ENCODE data around the gene AP1B1. TPM values are rescaled to one million over a fixed set of nuclear protein-coding genes. Genes with fewer than 3 reads are reported as not detected.
A peak's percentile ranks its signal among the peaks of the same experiment; 100 is the strongest.

AP1B1 gene
- polyA plus RNA-seq, 2 of the 4 experiments (the other 2 are of a cell fraction), result 22.5 to 27.0 TPM

DNA sequence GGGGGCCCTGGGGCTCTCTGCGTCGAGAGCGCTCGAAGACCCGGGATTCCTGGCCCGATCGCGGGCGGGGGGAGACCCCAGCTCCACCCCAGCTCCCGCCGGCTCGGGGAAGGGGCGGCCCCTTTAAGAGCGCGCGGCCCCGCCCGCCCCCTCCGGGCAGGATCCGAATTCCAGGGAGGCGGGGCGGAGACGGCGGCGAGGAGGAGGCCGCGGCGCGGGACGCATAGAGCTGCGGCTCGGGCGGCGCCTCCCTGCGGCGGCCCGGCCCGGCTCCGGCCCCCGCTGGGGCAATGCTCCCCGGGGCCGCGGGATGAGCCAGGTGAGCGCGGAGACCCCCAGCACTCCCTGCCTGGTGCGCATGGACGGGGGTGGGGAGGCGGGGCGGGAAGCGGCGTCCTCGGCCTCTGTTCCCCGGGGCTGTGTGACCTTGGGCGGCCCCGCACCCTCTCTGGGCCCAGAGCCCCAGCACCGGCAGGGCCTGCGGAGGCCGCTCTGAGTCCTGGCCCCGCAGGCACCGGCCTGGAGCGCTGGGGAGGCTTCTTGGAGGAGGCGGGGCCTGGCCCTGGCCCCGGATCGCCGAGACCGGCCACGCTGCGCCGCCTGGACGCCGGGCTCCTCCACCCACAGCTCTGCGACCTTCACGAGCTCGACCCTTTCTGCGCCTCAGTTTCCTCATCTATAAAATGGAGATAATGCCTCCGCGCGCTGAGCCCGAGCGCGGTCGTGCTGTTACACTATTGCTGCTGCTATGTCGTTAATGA, 81.4 kb downstream of the AP1B1 start:
- FAIRE-seq, result no peak
- peak; percentile 50 to 64 for DNase-seq (ENCODE audit: low read depth in 1 of 2, low spot score in 1 of 2)
- ATAC-seq, result peak; percentile 57 to 72
- Histone ChIP-seq H3K9me3 (no peaks in the 10 kb centered on the region), H3K4me2 (peak overlapping the region; percentile 94), H3K4me1 (peaks cover 50% of the 10 kb centered on the region), H3K27ac (peak overlapping the region; percentile 96 to 98), H3K4me3 (peak overlapping the region; percentile 80)
- WGBS (ENCODE audit: missing lambda C conversion rate), result 2% methylated on average over 17 of the region's 83 CpGs
- POLR2A ChIA-PET, result interaction anchor here (0.6 to 1.4 kb wide), 2 partner anchors 37 to 38 kb away, joined by 4 to 6 read pairs; partner anchors contain the start of gene EWSR1
- TF ChIP-seq JUN (IDR thresholded peaks at IDR 0.05) (peak; percentile 48 to 62; a peak in 2 of 5 replicates), PHF8 (IDR thresholded peaks at IDR 0.05; ENCODE audit: borderline replicate concordance, low read depth) (0 out of 2 replicates have a peak, but pooled peaks have one; percentile 26), HOXA7 (CRISPR knock-in tag; IDR thresholded peaks at IDR 0.05) (no peak), RARB (CRISPR knock-in tag; IDR thresholded peaks at IDR 0.05) (no peak), E2F6 (IDR thresholded peaks at IDR 0.05; ENCODE audit: borderline replicate concordance, low read depth) (no peak), CTCF (IDR thresholded peaks at IDR 0.05) (peak; percentile 22), SMC3 (IDR thresholded peaks at IDR 0.05) (no peak), ESRRA (IDR thresholded peaks at IDR 0.05; ENCODE audit: borderline replicate concordance, low read length) (0 out of 2 replicates have a peak, but pooled peaks have one; percentile 25), ZFP36 (IDR thresholded peaks at IDR 0.05; ENCODE audit: borderline replicate concordance, partially characterized antibody) (peak; percentile 90), POLR2A (IDR thresholded peaks at IDR 0.05; ENCODE audit: low read length) (peak; percentile 38)
- CTCF ChIA-PET, result interaction anchor here (0.6 to 5.6 kb wide), 13 partner anchors 10 to 59 kb away, joined by 3 to 40 read pairs (median 3); no protein-coding TSS in a partner anchor

GRCh38 chr22:29306175-29306834, 82.1 kb downstream of the AP1B1 start, which contains the start of gene GAS2L1:
GAS2L1 (plus strand) TSS chr22:29306650; CDS start chr22:29308106, 1,456 bp downstream.
- ChIA-PET POLR2A (interaction anchor here (1.4 kb wide), 1 partner anchor 38 kb away, joined by 4 read pairs; the partner anchor contains the start of gene EWSR1), CTCF (interaction anchor here (0.6 to 5.6 kb wide), 19 partner anchors 8 to 60 kb away, joined by 3 to 40 read pairs (median 4); no protein-coding TSS in a partner anchor)
- H3K4me1 ChIP-seq, result peaks cover 46% of the 10 kb centered on the region
- H3K4me3 ChIP-seq, result peak within 1 kb of the TSS; percentile 80
- ATAC-seq (peak; percentile 51 to 79), FAIRE-seq (no peak), DNase-seq (ENCODE audit: low read depth in 1 of 2, low spot score in 1 of 2) (peak; percentile 76 to 86)
- no peaks in the 10 kb centered on the region for H3K9me3 ChIP-seq
- TF ChIP-seq ZSCAN20 (CRISPR knock-in tag; IDR thresholded peaks at IDR 0.05) (no peak), PHF8 (IDR thresholded peaks at IDR 0.05; ENCODE audit: borderline replicate concordance, low read depth) (peak; percentile 18; the same call in 1 of the 2 replicates), HDAC2 (IDR thresholded peaks at IDR 0.05) (no peak), SMC3 (IDR thresholded peaks at IDR 0.05) (peak; percentile 20; the same call in 1 of the 3 replicates), CTCF (IDR thresholded peaks at IDR 0.05) (peak; percentile 26; the same call in 1 of the 3 replicates), RAD21 (conservative IDR thresholded peaks at IDR 0.05 in 1 of 2, IDR thresholded peaks at IDR 0.05 in 1 of 2) (peak in 1 of 2 experiments; percentile 43; a peak in 2 of 5 replicates)
- TF ChIP-seq, protein P1, sequence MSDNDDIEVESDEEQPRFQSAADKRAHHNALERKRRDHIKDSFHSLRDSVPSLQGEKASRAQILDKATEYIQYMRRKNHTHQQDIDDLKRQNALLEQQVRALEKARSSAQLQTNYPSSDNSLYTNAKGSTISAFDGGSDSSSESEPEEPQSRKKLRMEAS (IDR thresholded peaks at IDR 0.05), result peak; percentile 41
- peak within 1 kb of the TSS; percentile 94 for H3K4me2 ChIP-seq
- H3K27ac ChIP-seq, result peak within 1 kb of the TSS; percentile 96 to 98
- 6% methylated on average over 12 of the region's 40 CpGs for WGBS (ENCODE audit: missing lambda C conversion rate)

Data from A549 (cell line).